Posterior vena cava (tissue), 2 donors: ENCODE results near the gene COL27A1. TPM values are rescaled to one million over a fixed set of nuclear protein-coding genes. Genes with fewer than 3 reads are reported as not detected.
"Not testable (repeated sequence)": the region's sequence is repeated elsewhere in the genome, so short reads cannot be mapped to it uniquely, and the experiment has no call there.

Experiments used
- DNase-seq: peaks from one replicate; pipeline ENCODE4 v3.0.0-alpha.2; 2020; ENCODE audit warnings: low spot score
- intact Hi-C, 2 donors: fragments of 100-400 bp; cut with DNase I; formaldehyde crosslinking; loops; one replicate each; pipeline versions ENCODE4 v1.14.1 to v1.14.2; 2022 to 2023
- total RNA-seq, 2 donors: library from RNA; stranded (reverse); fragmentation: NEBNext Ultra II Directional; extraction: Animal tissue kit (Norgen Biotek cat#: 25700); gene quantifications; one replicate each; pipeline ENCODE4 v1.2.1, GENCODE V29; 2021
- donor health status: DM: yes; HTN: yes; CAD: no.
- donor health status: DM: yes; HTN: yes; CAD: no.

The COL27A1 gene
- total RNA-seq, 2 donors from 2014 or later: 6.7 to 8.1 TPM

GRCh38 chr9:114314256-114314867 lies 159.0 kb downstream of the COL27A1 start:
- intact Hi-C loops: no loop called here
- DNase-seq: peak; percentile 20

GRCh38 chr9:114314881-114315722 lies 159.8 kb downstream of the COL27A1 start:
- intact Hi-C loops: no loop called here

GRCh38 chr9:114315723-114316363 lies 160.5 kb downstream of the COL27A1 start:
- DNase-seq: peak; percentile 14
- intact Hi-C loops: no loop called here

More at GRCh38 chr9:114314881-114315722, 159.8 kb downstream of the COL27A1 start:
- DNase-seq: peak; percentile 73

- peak; percentile 38 for DNase-seq
- intact Hi-C loops: no loop called here
These were observed 161.4 kb downstream of the COL27A1 start for GRCh38 chr9:114316605-114317230.

- no peak for DNase-seq
- intact Hi-C loops: no loop called here
These were observed 162.5 kb downstream of the COL27A1 start for GRCh38 chr9:114317665-114318357.

GRCh38 chr9:114318416-114318815 lies 163.1 kb downstream of the COL27A1 start:
- peak; percentile 18 for DNase-seq

GRCh38 chr9:114319147-114319546 lies 163.8 kb downstream of the COL27A1 start:
- intact Hi-C loops: no loop called here
- DNase-seq: peak; percentile 4

More at GRCh38 chr9:114318416-114318815, 163.1 kb downstream of the COL27A1 start:
- intact Hi-C loops: no loop called here

GRCh38 chr9:114320710-114321109 lies 165.4 kb downstream of the COL27A1 start:
- intact Hi-C loops: not testable (repeated sequence)
- peak; percentile 47 for DNase-seq

GRCh38 chr9:114321759-114322158 lies 166.4 kb downstream of the COL27A1 start:
- intact Hi-C loops: no loop called here
- DNase-seq: no peak

- intact Hi-C loops: not testable (repeated sequence)
- DNase-seq: peak; percentile 19
These were observed 167.0 kb downstream of the COL27A1 start for GRCh38 chr9:114322160-114322818.

GRCh38 chr9:114322831-114323531 lies 167.6 kb downstream of the COL27A1 start, which contains the start of gene ORM1:
ORM1 (plus strand) TSS chr9:114323098; CDS start chr9:114323134, 36 bp downstream.
- intact Hi-C loops, DNase-seq: not testable (repeated sequence)

GRCh38 chr9:114323849-114324248 lies 168.5 kb downstream of the COL27A1 start:
- DNase-seq, intact Hi-C loops: not testable (repeated sequence)

GRCh38 chr9:114324492-114324891 lies 169.2 kb downstream of the COL27A1 start:
- intact Hi-C loops: no loop called here

GRCh38 chr9:114324965-114325364 lies 169.6 kb downstream of the COL27A1 start:
- DNase-seq, intact Hi-C loops: not testable (repeated sequence)

More at GRCh38 chr9:114324492-114324891, 169.2 kb downstream of the COL27A1 start:
- no peak for DNase-seq

GRCh38 chr9:114325684-114326254 lies 170.4 kb downstream of the COL27A1 start:
- DNase-seq, intact Hi-C loops: not testable (repeated sequence)

- no peak for DNase-seq
These were observed 172.4 kb downstream of the COL27A1 start for GRCh38 chr9:114327749-114328148.

GRCh38 chr9:114328357-114328820 lies 173.1 kb downstream of the COL27A1 start:
- intact Hi-C loops: not testable (repeated sequence)

More at GRCh38 chr9:114327749-114328148, 172.4 kb downstream of the COL27A1 start:
- intact Hi-C loops: no loop called here

More at GRCh38 chr9:114328357-114328820, 173.1 kb downstream of the COL27A1 start:
- DNase-seq: not testable (repeated sequence)
